ENCODE measurements around the gene OTOP2.

Gene OTOP2

DNA sequence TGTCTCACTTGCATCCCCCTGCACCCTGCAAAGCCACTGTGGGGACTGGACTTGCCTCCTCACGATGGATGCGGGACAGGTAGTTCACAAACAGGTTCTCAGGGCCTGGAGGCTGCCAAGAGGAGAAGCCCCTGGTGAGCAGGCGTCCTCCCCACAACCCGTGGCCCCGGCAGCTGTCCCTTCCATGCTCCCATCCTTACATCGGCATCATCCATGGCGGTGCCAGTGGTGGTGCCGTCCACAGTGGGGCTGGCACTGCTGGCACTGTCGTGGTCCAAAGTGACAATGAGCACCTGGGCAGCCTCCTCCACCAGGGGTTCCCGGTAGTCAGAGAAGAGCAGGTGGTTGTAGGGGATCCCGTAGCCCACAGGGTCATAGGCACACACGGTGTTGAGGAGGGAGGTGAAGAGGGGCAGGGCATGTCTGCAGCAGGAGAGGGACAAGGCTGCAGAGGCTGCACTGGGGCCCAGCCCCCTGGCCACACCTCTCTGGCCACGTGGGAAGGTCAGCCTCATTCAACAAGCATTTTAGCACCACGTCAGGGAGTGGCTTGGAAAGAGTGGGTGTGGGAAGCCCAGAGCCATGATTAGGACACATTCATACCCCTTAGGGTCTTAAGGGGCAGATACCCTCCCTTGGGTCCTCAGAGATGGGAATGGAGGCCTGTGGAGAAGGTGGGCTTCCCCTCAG, 35.9 kb downstream of the OTOP2 start:
- DNase-seq (ENCODE audit: low spot score): no peak
- in situ Hi-C loops (cut with MboI; ENCODE audit: low pct_unique_long_range_greater_than_20kb, low sequenced_read_pairs, unreplicated experiment): loop anchor here (10.0 kb wide), 1 partner anchor 245 kb away; the partner anchor contains the start of gene NUP85
- TF ChIP-seq, protein P1, sequence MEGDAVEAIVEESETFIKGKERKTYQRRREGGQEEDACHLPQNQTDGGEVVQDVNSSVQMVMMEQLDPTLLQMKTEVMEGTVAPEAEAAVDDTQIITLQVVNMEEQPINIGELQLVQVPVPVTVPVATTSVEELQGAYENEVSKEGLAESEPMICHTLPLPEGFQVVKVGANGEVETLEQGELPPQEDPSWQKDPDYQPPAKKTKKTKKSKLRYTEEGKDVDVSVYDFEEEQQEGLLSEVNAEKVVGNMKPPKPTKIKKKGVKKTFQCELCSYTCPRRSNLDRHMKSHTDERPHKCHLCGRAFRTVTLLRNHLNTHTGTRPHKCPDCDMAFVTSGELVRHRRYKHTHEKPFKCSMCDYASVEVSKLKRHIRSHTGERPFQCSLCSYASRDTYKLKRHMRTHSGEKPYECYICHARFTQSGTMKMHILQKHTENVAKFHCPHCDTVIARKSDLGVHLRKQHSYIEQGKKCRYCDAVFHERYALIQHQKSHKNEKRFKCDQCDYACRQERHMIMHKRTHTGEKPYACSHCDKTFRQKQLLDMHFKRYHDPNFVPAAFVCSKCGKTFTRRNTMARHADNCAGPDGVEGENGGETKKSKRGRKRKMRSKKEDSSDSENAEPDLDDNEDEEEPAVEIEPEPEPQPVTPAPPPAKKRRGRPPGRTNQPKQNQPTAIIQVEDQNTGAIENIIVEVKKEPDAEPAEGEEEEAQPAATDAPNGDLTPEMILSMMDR (IDR thresholded peaks at IDR 0.05; ENCODE audit: extremely low read depth, insufficient read depth, missing control alignments): no peak

DNA sequence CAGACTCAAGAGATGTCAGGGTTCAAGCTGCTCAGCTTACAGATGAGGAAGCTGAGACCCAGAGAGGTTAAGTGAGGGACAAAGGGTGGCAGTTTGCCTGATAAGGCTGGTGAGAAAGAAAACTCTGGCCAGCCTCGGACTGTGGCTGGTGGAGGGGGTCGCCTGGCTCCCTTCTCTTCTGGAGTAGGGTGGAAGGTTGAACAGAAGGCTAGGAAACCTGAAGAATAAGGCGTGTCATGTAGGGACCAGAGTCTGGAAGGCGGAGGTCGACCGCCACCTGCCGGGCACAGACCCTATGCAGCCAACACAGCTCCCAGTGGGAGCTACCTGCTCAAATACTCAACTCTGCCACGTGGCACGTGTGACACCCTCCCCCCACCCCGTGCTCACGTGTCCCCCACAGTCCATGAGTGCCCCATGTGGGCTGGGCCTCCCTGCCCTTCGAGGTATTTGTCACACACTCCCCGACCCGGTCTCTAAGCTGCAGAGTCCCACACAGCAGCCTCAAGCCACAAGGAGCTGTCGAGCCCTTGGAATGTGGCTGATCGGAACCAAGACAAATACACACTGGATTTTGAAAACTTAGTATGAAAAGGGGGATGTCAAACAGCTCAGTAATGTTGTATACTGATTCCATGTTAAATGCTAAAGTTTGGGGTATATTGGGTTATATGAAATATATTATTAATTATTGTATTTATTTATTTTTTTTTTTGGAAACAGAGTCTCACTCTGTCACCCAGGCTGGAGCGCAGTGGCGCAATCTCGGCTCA, 36.7 kb downstream of the OTOP2 start:
- peak; percentile 85 for DNase-seq (ENCODE audit: low spot score)
- in situ Hi-C loops (cut with MboI; ENCODE audit: low pct_unique_long_range_greater_than_20kb, low sequenced_read_pairs, unreplicated experiment): no loop called here
- TF ChIP-seq, protein P1 (IDR thresholded peaks at IDR 0.05; ENCODE audit: extremely low read depth, insufficient read depth, missing control alignments): peak; percentile 78

DNA sequence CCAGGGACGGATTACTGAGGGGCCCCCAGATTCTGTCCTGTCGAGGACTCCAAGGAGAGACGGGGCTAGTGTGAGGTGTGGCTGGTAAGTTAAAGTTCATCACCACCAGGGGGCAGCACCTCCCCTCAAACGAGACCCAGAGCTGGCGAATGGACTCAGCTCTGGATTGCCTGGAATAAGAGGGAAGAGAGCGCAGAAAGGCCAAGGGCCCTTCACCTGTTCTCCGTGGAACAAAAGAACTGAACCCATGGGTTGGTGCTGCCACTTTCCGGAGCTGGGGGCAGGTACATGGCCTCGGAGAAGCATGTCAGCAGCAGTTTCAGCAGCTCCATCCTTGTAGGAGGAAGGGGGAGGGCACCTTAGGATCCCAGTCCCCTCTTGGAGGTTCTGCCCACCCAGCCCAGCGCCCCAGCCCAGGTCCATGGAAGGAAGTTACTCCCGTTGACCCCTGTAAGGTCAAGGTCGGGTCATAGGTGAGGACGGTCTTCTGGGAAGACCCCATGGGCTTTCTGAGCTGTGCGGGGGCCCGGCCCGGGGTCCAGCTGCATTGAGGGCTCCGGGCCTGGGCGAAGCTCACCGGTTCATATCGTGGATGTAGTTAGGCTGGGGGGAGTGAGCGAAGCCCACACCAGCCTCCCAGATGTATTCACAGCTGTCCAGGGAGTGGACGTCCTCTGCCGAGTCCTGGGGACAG, 37.7 kb downstream of the OTOP2 start:
- TF ChIP-seq, protein P1 (IDR thresholded peaks at IDR 0.05; ENCODE audit: extremely low read depth, insufficient read depth, missing control alignments): peak; percentile 77
- peak; percentile 91 for DNase-seq (ENCODE audit: low spot score)
- in situ Hi-C loops (cut with MboI; ENCODE audit: low pct_unique_long_range_greater_than_20kb, low sequenced_read_pairs, unreplicated experiment): no loop called here

DNA sequence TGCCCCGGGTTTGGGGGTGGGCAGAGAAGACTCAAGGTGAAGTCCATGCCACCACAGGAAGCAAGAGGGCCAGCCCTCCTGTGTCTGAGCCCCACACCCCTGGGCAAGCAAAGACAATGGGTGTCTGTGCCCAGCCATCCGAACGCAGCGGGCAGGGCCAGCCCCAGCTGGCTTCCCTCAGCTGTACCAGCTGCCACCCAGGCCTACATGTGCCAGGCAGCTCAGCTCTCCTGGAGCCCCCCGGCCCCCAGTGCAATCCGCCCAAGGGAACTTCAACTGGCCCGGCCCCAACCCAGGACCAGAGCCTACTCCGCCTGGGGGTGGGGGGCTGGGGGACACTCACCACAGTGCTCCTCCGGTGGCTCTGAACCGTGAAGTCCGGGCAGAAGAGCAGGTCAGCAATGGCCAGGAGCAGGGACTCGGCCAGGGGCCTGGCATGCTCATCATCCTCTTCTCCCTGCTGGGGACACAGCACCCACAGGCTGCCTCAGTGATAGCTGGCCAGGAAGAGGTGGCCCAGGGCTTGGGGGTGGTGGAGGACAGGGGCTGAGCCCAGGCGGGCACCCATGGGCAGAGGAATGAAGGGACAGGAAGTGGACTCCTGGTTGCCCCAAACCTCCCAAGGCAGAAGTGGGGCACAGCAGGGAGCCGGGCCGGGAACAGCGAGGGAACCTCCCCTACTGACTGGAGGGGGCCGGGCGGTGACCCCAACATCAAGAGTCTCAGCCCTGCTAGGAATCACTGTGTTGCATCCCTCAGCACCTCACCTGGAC, 38.7 kb downstream of the OTOP2 start:
- TF ChIP-seq, protein P1 (IDR thresholded peaks at IDR 0.05; ENCODE audit: extremely low read depth, insufficient read depth, missing control alignments): no peak
- no peak for DNase-seq (ENCODE audit: low spot score)
- in situ Hi-C loops (cut with MboI; ENCODE audit: low pct_unique_long_range_greater_than_20kb, low sequenced_read_pairs, unreplicated experiment): no loop called here

DNA sequence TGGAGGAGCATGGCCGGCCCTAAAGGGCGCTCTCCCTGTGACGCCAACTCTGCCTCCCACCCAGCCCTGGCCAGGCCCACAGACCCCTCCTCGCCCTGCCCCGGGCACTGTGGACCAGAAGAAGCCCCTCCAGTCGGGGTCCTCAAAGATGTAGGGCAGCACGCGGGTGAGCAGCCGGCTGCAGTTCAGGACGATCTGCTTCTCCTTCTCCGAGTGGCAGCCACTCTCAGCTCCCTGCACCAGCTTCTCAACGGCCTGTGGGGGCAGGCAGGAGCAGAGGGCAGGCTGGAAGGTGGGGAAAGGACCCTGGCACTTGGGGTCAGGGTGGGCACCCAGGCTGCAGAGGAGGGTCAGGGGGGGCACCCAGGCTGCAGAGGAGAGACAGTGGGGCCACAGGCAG, 39.6 kb downstream of the OTOP2 start:
- in situ Hi-C loops (cut with MboI; ENCODE audit: low pct_unique_long_range_greater_than_20kb, low sequenced_read_pairs, unreplicated experiment): no loop called here
- no peak for DNase-seq (ENCODE audit: low spot score)
- TF ChIP-seq, protein P1 (IDR thresholded peaks at IDR 0.05; ENCODE audit: extremely low read depth, insufficient read depth, missing control alignments): no peak

- in situ Hi-C loops (cut with MboI; ENCODE audit: low pct_unique_long_range_greater_than_20kb, low sequenced_read_pairs, unreplicated experiment): no loop called here
- TF ChIP-seq, protein P1 (IDR thresholded peaks at IDR 0.05; ENCODE audit: extremely low read depth, insufficient read depth, missing control alignments): no peak
- no peak for DNase-seq (ENCODE audit: low spot score)
Observed at GRCh38 chr17:74964246-74964761, 40.2 kb downstream of the OTOP2 start.
